Right lobe of liver (tissue), 6 donors: Measurements from ENCODE around the gene CEACAM5. TPM values are rescaled to one million over a fixed set of nuclear protein-coding genes. Genes with fewer than 3 reads are reported as not detected.

ENCODE experiments used
- ATAC-seq, 4 donors: fragments of 200-7000 bp; cut with Tn5 transposase; one replicate each; pipeline ENCODE4 v1.9.1; 2020; ENCODE audit warnings: mild to moderate bottlenecking in 4 of 4, moderate library complexity in 4 of 4
- DNase-seq, 3 donors: peaks; one replicate each; pipeline ENCODE4 v3.0.0-alpha.2; 2020
- H3K27ac ChIP-seq, 3 donors: fragments of 200-600 bp; one replicate each; pipeline ENCODE4 v1.8.0; 2022
- H3K27me3 ChIP-seq, 2 donors: fragments of 200-600 bp; one replicate each; pipeline ENCODE4 v1.8.0; 2022
- H3K36me3 ChIP-seq, 4 donors: fragments of 200-600 bp; sonication (generic) in 1 of 4; one replicate each; pipeline versions ENCODE4 v1.5.1 to v1.8.0; 2017 to 2022; ENCODE audit warnings: control low read depth in 1 of 4
- H3K4me1 ChIP-seq, 4 donors: fragments of 200-600 bp; sonication (generic) in 1 of 4; one replicate each; pipeline versions ENCODE4 v1.5.1 to v1.8.0; 2017 to 2022; ENCODE audit warnings: control low read depth in 1 of 4
- H3K4me3 ChIP-seq, 3 donors: fragments of 200-600 bp; one replicate each; pipeline ENCODE4 v1.8.0; 2022
- H3K9me3 ChIP-seq, 4 donors: fragments of 200-600 bp; sonication (generic) in 1 of 4; one replicate each; pipeline versions ENCODE4 v1.5.1 to v1.8.0; 2017 to 2022; ENCODE audit warnings: control low read depth in 1 of 4
- CTCF ChIP-seq, 4 donors: fragments of 200-600 bp in 3 of 4; fragments of 450-650 bp in 1 of 4; IDR thresholded peaks; one replicate each; pipeline versions ENCODE4 v1.5.1 to v1.8.0; 2016 to 2022; ENCODE audit warnings: antibody characterized with exemption in 4 of 4, mild to moderate bottlenecking in 2 of 4
- POLR2A ChIP-seq: fragments of 450-650 bp; IDR thresholded peaks from one replicate; pipeline ENCODE4 v1.6.1; 2017; ENCODE audit warnings: antibody characterized with exemption, mild to moderate bottlenecking
- WGBS: methylation state at CpG from one replicate; pipeline ENCODE4 v1.1.6; 2018; ENCODE audit warnings: low coverage, low lambda C conversion rate; ENCODE audit not compliant: insufficient coverage; ENCODE audit errors: missing lambda C conversion rate; 5-methylcytosine and 5-hydroxymethylcytosine counted together
- intact Hi-C, 2 donors: fragments of 100-400 bp; cut with DNase I; formaldehyde crosslinking; loops; one replicate each; pipeline versions ENCODE4 v1.11.2 to v1.14.1; 2022
- total RNA-seq, 6 experiments: library from RNA; depleted of rRNA in 2 of 6; stranded (reverse); fragments of >200 nt in 2 of 6; fragmentation: NEBNext Ultra II Directional in 3 of 6; extraction: Animal tissue kit (Norgen Biotek cat#: 25700) in 3 of 6; gene quantifications; one replicate each; pipeline versions ENCODE4 v1.1.0 to v1.2.4, GENCODE V29; 2016 to 2023
- donor health status: DM: no; HTN: yes; CAD: no.
- donor health status: DM: no; HTN: no; CAD: no.
- donor health status: DM: no; HTN: no; CAD: no.
- donor health status: DM: no; HTN: yes; CAD: no.
- donor health status: DM: no; HTN: yes; CAD: no.

CEACAM5 gene
- total RNA-seq, 6 experiments from 2014 or later: not detected

GRCh38 chr19:41769608-41770007 is 61.2 kb downstream of the CEACAM5 start:
- TF ChIP-seq CTCF (IDR thresholded peaks at IDR 0.05) (no peak), POLR2A (no peak)
- H3K27ac ChIP-seq: no peak overlapping the region
- WGBS: 73% methylated on average over 4 of the region's 4 CpGs
- H3K4me1 ChIP-seq: no peaks in the 10 kb centered on the region
- intact Hi-C loops: no loop called here
- H3K36me3 ChIP-seq: no peaks in the 10 kb centered on the region
- no peak overlapping the region for H3K4me3 ChIP-seq
- H3K9me3 ChIP-seq: no peaks in the 10 kb centered on the region
- no peaks in the 10 kb centered on the region for H3K27me3 ChIP-seq
- DNase-seq: no peak
- no peak for ATAC-seq

GRCh38 chr19:41771410-41771809 is 63.0 kb downstream of the CEACAM5 start:
- ATAC-seq: no peak
- Histone ChIP-seq H3K36me3 (no peaks in the 10 kb centered on the region), H3K27me3 (no peaks in the 10 kb centered on the region), H3K27ac (no peak overlapping the region), H3K9me3 (no peaks in the 10 kb centered on the region), H3K4me3 (no peak overlapping the region), H3K4me1 (no peaks in the 10 kb centered on the region)
- DNase-seq: no peak
- TF ChIP-seq POLR2A: no peak
- no peak for TF ChIP-seq CTCF (IDR thresholded peaks at IDR 0.05)
- intact Hi-C loops: no loop called here
- 85% methylated on average over 2 of the region's 2 CpGs for WGBS

GRCh38 chr19:41774515-41774980 is 66.1 kb downstream of the CEACAM5 start:
- ATAC-seq: no peak
- no peak overlapping the region for H3K4me3 ChIP-seq
- H3K27ac ChIP-seq: no peak overlapping the region
- no peaks in the 10 kb centered on the region for H3K9me3 ChIP-seq
- no peaks in the 10 kb centered on the region for H3K36me3 ChIP-seq
- no peaks in the 10 kb centered on the region for H3K27me3 ChIP-seq
- no peaks in the 10 kb centered on the region for H3K4me1 ChIP-seq
- 36% methylated on average over 6 of the region's 6 CpGs for WGBS
- no peak for DNase-seq
- TF ChIP-seq CTCF (IDR thresholded peaks at IDR 0.05): no peak
- no peak for TF ChIP-seq POLR2A
- intact Hi-C loops: no loop called here

- no peak for TF ChIP-seq POLR2A
- no peak for TF ChIP-seq CTCF (IDR thresholded peaks at IDR 0.05)
- Histone ChIP-seq H3K4me3 (no peak overlapping the region), H3K36me3 (no peaks in the 10 kb centered on the region), H3K9me3 (no peaks in the 10 kb centered on the region), H3K4me1 (no peaks in the 10 kb centered on the region), H3K27ac (no peak overlapping the region), H3K27me3 (no peaks in the 10 kb centered on the region)
- no peak for ATAC-seq
- intact Hi-C loops: no loop called here
- 27% methylated on average over 2 of the region's 2 CpGs for WGBS
- no peak for DNase-seq
Observed at GRCh38 chr19:41776700-41777099, 68.3 kb downstream of the CEACAM5 start.

Other genes starting within 250 kb of the CEACAM5 start
- gene CEACAM21, start 132.5 kb upstream of the CEACAM5 start, total RNA-seq: 1 to 10 TPM in 3 of 6 experiments, under 1 TPM in 2, not detected in 1; 0.49 to 1.4 (median 1.2) TPM
- gene CEACAM4, start 81.6 kb upstream of the CEACAM5 start, total RNA-seq: 1 to 10 TPM in 2 of 6 experiments, under 1 TPM in 4; 0.29 to 3.4 (median 0.58) TPM
- gene CEACAM7, start 20.4 kb upstream of the CEACAM5 start, total RNA-seq: not detected
- gene CEACAM6, start 46.9 kb downstream of the CEACAM5 start, total RNA-seq: under 1 TPM in 4 of 6 experiments, not detected in 2; 0.18 to 0.44 (median 0.23) TPM
- gene CEACAM3, start 88.0 kb downstream of the CEACAM5 start, total RNA-seq: under 1 TPM; 0.42 to 0.73 (median 0.51) TPM
- not detected for gene LYPD4, start 136.1 kb downstream of the CEACAM5 start, total RNA-seq
- not detected for gene DMRTC2, start 136.4 kb downstream of the CEACAM5 start, total RNA-seq
- 100 to 1,000 TPM; 347 to 556 (median 499) TPM for gene RPS19, start 151.6 kb downstream of the CEACAM5 start, total RNA-seq
- gene CD79A, start 168.7 kb downstream of the CEACAM5 start, total RNA-seq: under 1 TPM in 4 of 6 experiments, not detected in 2; 0.18 to 0.71 (median 0.39) TPM
- gene ARHGEF1, start 174.6 kb downstream of the CEACAM5 start, total RNA-seq: 10 to 100 TPM; 25.3 to 39.7 (median 30.2) TPM
- not detected for gene ERFL, start 219.8 kb downstream of the CEACAM5 start, total RNA-seq